C4-2B (cell line): Measurements from ENCODE around the gene WDFY2.

Experiments used
- CTCF ChIP-seq: fragments of 450-650 bp; conservative IDR thresholded peaks from 2 replicates; pipeline ENCODE4 v1.5.1; 2017; ENCODE audit warnings: mild to moderate bottlenecking
- ZFX ChIP-seq: fragments of 450-650 bp; IDR thresholded peaks from 2 replicates; pipeline ENCODE4 v1.6.1; 2017

- no peak for TF ChIP-seq CTCF
- no peak for TF ChIP-seq ZFX
Observed at GRCh38 chr13:51799261-51799660, 215.0 kb downstream of the WDFY2 start.
